ENCODE measurements around the gene BFSP1.

DNA sequence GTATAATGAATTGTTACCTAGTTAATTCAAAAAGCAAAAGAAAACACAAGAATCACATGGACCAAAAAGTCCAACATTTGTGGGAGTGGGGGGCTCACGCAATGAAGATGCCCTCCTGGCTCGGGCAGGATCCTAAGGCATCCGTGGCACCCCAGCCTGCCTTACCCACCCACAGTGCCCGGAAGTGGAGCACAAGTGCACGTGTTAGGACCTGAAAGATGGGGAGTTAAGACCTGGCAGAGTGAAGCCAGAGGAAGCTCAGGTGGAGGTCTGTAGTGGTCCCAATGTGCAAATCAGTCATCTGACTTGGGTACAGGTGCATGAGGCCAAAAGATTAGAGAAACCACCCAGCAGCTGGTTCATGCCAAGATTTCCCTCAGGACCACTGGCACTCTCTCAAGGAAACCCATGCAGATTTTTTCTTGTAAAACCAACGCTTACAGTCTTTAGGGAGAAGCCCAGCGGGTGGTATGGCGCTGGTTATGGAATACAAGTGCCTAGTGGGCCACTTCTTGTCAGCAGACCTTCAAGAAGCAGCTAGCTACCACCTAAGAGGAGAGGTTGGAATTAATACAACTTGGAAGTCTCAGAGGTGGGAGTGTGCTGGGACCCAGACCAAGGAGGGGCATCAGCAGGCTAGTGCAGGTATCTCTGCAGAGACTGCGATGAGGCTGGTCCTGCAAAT lies 42.1 kb downstream of the BFSP1 start:
- TF ChIP-seq, protein P1, sequence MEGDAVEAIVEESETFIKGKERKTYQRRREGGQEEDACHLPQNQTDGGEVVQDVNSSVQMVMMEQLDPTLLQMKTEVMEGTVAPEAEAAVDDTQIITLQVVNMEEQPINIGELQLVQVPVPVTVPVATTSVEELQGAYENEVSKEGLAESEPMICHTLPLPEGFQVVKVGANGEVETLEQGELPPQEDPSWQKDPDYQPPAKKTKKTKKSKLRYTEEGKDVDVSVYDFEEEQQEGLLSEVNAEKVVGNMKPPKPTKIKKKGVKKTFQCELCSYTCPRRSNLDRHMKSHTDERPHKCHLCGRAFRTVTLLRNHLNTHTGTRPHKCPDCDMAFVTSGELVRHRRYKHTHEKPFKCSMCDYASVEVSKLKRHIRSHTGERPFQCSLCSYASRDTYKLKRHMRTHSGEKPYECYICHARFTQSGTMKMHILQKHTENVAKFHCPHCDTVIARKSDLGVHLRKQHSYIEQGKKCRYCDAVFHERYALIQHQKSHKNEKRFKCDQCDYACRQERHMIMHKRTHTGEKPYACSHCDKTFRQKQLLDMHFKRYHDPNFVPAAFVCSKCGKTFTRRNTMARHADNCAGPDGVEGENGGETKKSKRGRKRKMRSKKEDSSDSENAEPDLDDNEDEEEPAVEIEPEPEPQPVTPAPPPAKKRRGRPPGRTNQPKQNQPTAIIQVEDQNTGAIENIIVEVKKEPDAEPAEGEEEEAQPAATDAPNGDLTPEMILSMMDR (IDR thresholded peaks at IDR 0.05; ENCODE audit: poor library complexity), result no peak
- TF ChIP-seq EZH2 (IDR thresholded peaks at IDR 0.05; ENCODE audit: borderline replicate concordance) (no peak), EZH2phosphoT487 (IDR thresholded peaks at IDR 0.05; ENCODE audit: low read depth, severe bottlenecking, unreplicated experiment) (no peak)

Data from hepatocyte (in vitro differentiated cells).